Measurements from ENCODE around the gene SEZ6.

The SEZ6 gene

GRCh38 chr17:28974451-28974850 is 31.4 kb downstream of the SEZ6 start:
- DNase-seq, result no peak

GRCh38 chr17:28973425-28973824 is 32.4 kb downstream of the SEZ6 start:
- DNase-seq, result no peak

GRCh38 chr17:28972437-28972836 is 33.4 kb downstream of the SEZ6 start:
- no peak for DNase-seq

DNA sequence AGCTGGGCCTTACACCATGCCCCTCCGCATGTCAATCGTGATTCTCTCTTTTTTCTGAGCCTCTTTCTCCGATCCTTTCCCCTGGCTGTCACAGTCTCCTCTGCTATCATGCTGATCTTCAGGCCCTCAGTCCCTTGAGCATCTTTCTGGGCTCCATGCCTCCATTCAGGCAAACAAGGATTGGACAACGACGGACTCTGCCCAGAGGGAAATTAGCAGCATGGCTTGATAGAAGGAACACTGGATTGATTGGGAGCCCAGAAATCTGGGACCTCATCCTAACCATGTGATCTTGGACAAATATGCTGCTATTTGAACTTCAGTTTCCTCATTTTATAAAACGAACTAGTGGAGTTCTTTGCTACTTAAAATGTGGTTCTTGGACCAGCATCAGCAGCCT is 35.0 kb downstream of the SEZ6 start:
- no peak for DNase-seq

GRCh38 chr17:28969706-28970393 is 36.0 kb downstream of the SEZ6 start:
- DNase-seq, result no peak

GRCh38 chr17:28968914-28969295 is 36.9 kb downstream of the SEZ6 start:
- no peak for DNase-seq

DNA sequence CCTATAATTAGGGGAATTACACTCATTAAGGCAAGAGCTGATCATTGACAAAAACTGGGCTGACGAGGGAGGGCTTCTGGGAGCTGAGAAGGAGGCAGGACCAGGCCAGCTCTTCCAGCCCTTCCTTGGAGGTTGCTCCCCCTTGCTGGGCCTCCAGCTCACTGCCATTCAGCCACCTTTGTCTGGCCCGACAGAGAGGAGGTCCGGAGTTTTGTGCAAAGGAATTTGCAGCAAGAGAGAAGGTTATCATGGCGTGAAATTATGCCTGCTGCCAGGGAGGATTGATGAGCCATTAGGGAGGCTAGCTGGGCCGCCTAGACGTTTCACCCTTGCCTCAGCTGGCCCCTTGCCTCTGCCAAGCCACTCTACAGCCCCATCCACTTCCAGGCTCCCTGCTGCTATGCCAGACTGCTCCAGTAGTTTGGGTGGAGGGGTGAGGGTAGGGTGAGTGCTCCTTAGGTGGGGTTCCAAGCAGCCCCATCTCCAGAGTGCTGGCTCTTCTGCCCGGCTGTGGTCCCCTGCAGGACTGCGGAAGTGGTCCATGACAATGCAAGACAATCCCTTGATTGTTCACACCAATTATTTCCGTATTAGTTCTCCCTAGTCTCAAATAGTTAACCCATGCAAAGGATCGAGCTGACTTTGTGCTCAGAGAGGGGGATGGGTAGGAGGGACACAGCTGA is 37.5 kb downstream of the SEZ6 start:
- DNase-seq, result no peak

DNA sequence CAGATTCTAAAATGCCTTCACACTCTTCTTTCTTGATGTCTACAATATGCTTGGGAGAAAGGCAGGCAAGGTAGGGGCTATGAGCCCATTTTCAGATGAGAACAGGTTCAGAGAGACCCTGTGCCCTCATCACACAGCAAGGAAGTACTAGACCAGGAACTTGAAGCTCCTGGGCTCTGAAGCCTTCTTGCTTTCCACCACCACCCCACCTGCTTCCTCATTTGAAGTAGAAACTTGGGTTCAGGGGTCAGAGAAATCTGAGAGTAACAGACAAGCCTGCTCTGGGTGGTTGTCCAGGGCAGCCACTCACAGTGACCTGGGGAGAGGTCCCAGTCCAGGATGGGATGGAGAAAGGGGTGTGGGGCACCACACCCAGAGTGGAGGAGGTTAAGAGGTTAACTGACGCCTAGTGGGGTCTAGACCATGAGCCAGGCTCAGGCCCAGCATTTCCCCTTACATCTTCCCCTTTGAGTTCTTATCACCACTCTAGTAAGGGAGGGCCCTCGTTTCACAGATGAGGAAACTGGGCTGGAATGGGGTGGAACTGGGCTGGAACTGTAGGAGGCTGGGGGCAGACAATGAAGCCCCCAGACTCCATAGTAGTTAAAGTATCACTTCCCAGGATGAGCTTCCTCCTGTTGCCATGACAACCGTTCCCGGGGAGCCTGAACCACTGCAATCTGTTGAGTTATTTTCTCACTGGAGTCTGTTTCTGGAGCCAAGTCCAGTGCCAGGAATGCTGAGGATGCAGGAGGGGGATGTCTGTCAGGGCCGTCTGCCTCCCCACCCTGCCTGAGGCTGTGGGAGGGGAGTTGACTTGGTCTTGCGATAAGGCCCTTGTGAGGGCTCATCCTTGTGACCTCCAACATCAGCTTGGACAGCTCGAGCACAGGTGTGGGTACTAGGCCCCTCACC is 38.4 kb downstream of the SEZ6 start:
- DNase-seq, result no peak

DNA sequence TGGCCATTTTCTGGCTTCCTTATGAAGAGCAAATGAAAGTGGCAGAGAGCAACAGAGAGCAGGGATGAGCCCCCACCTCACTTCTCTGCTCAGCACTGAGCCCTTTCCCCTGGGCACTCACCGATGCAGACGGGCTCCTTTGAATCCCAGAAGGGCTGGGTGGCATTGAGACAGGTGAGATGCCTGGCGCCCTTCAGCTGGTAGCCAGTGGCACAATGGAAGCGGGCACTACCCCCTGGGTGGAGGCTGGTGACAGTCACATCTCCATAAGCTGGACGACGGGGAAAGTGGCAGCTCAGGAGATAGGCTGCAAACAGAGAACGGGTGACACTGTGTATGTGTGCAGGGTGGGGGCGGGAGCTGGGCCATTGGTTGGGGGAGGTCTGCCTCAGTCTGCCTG is 42.0 kb downstream of the SEZ6 start:
- DNase-seq, result no peak

DNA sequence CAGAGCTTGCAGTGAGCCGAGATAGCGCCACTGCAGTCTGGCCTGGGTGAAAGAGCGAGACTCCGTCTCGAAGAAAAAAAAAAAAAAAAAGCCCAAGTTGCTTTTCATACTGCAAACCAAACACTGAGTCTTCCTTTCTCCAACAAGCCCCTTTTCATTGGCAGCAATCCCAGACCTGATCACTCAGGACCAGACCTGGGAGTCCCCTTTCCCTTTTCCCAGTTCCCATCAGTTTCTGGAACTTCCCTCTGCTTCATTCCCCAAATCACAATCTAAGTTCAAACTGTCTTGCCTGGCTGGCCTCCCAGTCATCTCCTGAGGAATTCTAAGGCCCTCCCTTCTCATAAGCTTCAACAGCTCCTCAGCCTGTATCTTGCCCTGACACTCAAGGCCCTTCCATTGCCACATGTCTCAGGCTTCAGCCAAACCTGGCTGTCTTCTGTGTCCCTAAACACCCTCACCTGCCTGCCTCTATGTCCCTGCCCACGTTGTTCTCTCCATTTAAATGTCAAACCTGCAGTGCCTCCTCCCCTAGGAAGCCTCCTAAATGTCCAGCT is 42.7 kb downstream of the SEZ6 start:
- no peak for DNase-seq

DNA sequence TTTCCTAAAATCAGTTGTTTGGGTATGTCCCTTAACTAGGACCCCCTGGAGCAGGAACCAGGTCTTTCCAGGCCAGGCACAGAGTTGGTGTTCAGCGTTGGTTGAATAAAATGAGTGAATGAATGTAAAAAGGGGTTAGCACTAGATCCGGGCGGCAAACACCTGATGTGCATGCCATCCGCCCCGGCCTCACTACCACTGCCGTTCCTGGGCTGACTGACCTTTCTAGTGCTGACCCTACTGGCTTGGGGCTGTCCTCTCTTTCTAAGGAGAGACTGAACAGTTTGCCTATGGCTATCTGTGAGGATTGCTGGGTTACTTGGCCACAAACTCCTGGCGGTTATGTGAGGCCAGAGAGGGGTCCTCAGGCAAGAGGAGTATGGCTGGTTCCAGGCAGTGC is 44.4 kb downstream of the SEZ6 start:
- no peak for DNase-seq

GRCh38 chr17:28960256-28961061 is 45.4 kb downstream of the SEZ6 start:
- no peak for DNase-seq

DNA sequence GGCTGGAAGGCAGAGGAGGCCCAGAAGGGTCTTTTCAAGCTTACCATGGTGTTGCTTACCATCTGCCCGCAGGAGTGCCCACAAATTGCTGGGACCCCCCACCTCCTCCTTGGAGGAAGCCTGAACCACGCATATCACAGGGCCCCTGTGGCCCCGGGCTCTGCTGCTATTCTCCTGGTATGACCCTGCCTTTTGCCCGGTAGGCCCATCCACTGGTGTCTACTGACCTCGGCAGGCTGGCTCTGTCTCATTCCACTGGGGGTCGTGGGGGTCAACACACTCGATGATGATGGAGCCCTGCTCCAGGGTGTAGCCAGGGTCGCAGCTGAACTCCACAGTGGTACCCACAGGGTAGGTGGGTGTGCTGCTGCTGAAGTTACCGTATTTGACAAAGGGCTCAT is 46.4 kb downstream of the SEZ6 start:
- DNase-seq, result no peak

- DNase-seq, result no peak
Observed at GRCh38 chr17:28958820-28959455, 46.9 kb downstream of the SEZ6 start.

GRCh38 chr17:28957992-28958355 is 47.9 kb downstream of the SEZ6 start:
- DNase-seq, result no peak

DNA sequence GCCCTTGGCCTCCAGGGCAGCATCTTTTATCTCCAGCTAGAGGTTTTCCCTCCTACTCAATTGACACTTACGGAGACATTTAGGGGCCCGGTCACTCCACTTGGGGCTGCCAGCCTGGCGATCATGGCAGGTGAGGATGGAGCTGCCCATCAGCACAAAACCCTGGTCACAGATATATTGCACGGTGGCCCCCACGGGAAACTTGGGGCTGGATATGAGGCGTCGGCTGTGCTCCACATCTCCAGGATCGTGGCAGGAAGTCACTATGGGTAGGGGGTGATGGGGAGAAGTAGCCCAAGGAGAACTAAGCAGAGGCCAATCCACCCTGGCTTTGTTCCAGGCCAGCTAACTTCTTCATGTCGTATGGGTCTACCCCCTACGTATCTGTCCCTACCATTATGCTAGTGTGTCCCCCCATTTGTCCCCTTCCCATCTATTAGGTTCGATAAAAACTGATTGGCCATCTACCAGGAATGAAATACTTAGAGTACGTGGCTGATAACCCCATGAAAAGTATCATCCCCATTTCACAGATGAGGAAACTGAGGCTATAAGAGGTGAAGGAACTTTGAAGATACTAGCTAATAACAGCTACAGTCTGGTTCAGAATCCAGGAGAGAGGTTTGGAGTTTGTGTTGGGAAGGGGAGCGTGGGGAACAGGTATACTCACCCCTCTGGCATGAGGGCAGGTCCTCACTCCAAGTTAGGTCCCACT is 48.4 kb downstream of the SEZ6 start:
- no peak for DNase-seq

- DNase-seq, result no peak
Observed at GRCh38 chr17:28956861-28957260, 49.0 kb downstream of the SEZ6 start.

GRCh38 chr17:28956112-28956511 is 49.7 kb downstream of the SEZ6 start:
- no peak for DNase-seq

DNA sequence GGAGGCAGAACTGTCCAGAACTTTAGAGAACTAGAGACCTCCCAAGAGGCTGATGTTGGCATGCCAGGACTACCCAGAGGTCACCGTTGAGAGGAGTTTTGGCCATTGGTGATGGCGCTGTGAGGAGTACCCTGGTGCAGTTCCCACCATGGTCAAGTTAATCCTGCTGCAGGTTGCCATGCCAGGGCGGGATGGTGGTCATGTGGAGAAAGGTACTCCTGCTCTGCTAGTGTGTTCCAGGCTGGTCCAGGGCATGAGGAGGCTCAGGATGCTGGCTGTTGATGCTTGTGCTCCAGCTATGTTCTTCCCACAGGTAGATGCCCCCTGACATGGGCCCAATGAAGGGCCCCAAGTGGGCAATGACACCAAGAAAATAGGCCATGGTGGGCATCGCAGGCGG is 50.4 kb downstream of the SEZ6 start:
- no peak for DNase-seq

DNA sequence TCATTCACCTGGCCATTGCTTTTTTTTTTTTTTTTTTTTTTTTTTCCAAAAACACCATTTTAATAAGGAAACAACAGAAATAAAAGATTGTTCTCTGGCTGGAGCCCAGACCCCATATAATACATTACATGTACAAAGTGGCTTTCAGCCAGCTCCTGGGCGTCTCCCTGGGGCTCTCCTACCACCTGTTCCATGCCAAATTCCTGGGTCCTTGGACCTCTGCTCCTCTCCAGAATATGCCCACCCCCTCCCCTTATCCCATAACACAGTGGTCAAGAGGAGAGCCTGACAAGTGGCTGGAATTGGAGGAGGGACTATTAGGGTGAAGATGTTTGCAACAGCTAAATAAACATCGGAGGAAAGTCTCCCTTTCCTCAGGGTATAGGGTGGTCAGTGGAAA is 50.9 kb downstream of the SEZ6 start:
- DNase-seq, result no peak

DNA sequence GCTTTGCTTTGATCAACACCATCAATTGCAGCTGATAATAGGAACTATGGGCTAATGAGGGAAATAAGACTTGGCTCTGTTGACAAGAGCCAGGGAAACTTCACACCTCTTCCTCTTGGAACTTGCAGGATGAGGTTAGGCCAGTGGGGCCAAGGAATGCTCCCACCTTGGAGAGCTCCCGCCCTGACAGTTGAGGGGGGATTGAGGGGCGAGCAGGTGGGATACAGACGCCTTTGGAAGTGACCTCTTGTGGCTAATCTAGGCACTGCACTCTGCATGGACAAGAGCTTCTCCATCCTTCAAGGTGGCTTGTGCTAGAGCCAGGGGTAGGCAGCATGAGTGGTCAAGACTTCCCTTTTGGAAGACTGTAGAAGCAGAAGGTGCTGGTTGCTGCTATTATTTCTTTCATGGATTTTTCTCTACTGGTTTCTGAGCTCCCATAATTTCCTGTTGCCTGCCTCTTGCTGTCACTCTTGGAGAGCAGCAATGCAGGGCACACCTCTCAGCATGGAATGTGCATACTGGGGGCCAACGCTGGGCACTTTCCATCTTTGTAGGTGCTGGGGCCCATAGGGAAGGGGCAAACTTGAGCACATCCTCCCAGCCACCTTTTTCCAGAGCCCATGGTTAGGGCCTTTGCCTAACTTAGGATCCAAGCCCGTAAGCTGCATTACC is 52.3 kb downstream of the SEZ6 start:
- peak; percentile 53 to 78 for DNase-seq
